GM19463 (cell line): ENCODE results near the gene LCT.
A peak's percentile ranks its signal among the peaks of the same experiment; 100 is the strongest.
"Not testable (repeated sequence)": the region's sequence is repeated elsewhere in the genome, so short reads cannot be mapped to it uniquely, and the experiment has no call there.

Experiments
- ATAC-seq: cut with Tn5 transposase; IDR thresholded peaks from one replicate; pipeline ENCODE4 v1.9.1; 2021; ENCODE audit warnings: mild to moderate bottlenecking, moderate library complexity; ENCODE audit not compliant: unreplicated experiment

LCT gene

DNA sequence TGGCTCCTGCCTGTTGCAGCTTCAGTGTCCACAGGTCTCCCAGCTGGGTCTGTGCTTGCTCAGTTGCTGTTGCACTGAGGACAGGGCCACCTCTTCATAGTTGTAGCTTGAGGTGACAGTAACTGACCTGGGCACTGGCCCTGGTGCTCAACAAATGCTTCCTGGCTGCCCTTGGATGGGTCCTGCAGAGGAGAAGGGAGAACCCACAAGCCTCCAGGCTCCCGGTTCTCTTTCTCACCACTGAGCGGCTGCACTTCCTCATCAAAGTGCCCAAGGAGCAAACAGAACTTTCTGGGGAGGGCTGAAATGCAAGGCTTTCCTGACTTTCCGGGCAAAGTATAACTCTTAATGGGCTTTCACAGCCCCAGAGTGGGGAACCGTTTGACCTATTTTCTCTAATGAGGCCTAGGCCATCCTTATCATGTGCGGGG lies 38.7 kb downstream of the LCT start:
- ATAC-seq, result no peak

DNA sequence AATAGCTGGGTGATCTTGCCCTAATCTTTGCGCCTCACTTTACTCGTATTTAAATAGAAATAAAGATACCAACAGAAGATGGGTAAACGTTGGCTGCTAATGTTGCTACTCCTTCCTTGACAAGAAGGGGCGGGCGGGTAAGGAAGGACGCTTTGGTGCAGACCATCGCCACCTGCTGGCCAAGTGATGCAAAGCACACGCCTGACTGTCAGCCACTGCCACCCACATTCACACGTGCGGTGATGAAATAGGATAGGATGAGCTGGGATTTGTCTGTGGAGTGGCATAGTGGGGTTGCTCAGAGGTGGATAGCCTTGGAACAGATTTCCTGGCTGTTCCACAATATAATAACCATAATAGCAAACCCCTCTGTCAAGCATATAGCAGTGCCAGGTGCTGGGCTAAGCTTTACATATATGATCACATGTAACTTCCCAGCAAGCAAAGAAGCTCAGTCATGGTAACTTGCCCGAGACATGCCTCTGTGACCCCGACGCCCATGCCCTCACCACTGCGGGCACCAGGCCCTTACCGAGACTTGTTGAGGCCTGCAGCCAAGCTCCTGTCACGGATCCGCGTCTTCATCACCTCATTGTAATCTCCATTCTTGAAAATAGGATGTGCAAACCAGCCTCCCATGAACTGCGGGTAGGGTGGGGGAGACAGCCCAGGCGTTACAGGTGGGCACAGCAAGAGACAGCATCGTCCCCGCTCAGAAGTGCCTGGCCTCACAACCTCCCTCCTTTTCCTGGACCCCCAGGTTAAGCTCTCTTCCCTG lies 39.3 kb downstream of the LCT start:
- peak; percentile 49 for ATAC-seq

DNA sequence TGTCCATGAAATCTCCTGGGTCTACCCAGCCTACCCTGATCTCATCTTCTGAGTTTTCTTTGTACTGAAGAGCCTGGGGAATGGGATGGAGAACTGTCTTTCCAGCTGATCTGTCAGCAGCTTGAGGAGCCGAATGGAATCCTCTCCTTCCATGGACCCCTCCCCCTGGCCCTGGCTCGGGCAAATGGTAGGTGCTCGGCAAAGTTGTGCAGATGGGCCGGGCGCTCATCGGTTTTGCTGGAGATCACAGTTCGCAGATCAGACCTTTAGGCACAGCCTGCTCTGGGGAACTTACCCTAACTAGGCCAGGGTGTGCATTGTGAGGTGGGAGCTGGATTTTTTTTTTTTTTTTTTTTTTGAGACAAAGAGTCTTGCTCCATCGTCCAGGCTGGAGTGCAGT lies 40.4 kb downstream of the LCT start:
- ATAC-seq, result no peak

- ATAC-seq, result not testable (repeated sequence)
Measured at GRCh38 chr2:135795641-135796040, 41.3 kb downstream of the LCT start.

DNA sequence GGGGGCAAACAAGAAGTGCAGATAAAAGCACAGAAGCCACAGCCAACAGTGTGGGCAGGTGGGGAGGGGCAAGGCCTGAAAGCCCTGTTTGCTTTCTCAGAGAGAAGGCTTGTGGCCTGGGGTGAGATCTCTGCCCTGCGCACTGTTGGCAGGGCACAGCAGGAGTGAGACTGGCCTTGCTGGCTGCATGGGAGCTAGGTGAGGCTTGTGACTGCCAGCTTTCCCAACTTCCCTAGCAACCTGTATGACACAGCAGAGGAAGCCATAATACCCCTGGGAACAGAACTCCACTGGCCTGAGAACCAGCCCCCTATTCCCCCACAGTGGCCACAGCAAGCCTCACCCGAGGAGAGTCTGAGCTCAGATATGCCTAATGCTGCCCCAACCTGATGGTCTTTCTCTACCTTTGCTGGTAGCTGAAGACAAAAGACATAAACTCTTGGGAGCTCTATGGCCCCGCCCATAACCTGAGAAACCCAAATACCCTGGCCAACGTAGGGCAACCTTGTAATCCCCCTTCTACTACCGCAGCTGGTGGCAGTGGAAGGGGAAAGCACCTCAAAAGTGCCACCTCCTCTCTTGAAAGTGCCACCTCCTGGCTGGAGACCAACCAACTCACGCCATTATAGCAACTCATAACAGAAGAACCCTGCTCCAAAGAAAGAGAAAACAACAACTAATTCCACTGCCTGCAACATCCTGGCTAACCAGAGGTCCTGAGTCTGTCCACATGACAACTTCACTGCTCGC lies 44.4 kb downstream of the LCT start:
- ATAC-seq, result peak; percentile 61

- no peak for ATAC-seq
Measured at GRCh38 chr2:135791418-135792190, 45.4 kb downstream of the LCT start.

DNA sequence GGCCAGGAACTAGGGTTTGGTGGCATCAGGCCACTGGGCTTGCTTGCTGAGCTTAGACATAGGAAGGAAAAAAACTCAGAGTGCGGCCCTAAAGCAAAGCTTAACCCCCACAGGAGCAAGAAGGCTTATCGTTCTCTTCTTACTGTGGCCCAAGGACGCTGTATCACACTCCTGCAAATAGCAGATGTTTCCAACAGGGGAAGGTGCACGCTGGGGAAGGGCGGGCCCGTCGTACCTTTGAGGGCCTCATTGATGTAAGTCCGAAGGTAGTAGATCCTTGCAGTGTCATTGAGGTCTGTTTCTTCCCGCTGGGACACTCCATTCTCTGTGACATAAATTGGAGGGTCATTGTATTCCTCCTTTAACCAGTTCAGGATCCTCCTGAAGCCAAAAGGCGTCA lies 46.6 kb downstream of the LCT start:
- no peak for ATAC-seq

- no peak for ATAC-seq
Measured at GRCh38 chr2:135786823-135787222, 50.2 kb downstream of the LCT start.

- no peak for ATAC-seq
Measured at GRCh38 chr2:135785032-135785431, 52.0 kb downstream of the LCT start.

DNA sequence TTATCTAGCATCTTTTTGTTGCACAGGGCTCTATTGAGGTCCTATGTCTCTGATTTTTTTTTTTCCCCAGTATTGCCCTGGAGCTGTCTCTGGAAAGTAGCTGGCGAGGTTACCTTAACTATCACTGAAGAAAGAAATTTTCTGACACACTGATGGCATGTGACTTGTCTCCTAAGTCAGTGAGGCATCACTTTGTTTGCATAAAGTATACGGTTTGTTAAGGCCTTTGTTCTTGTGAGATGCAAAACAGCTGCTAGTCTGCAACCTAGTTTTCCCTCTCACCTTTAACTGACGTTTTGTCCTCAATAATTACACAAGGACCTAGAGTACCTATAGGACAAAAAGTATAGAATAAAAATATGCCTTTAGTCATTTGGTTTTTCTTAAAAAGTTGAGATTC lies 53.5 kb downstream of the LCT start:
- ATAC-seq, result no peak

- ATAC-seq, result no peak
Measured at GRCh38 chr2:135782231-135782630, 54.8 kb downstream of the LCT start.

GRCh38 chr2:135776367-135776766 lies 60.6 kb downstream of the LCT start:
- ATAC-seq, result no peak

- no peak for ATAC-seq
Measured at GRCh38 chr2:135775420-135775819, 61.6 kb downstream of the LCT start.

DNA sequence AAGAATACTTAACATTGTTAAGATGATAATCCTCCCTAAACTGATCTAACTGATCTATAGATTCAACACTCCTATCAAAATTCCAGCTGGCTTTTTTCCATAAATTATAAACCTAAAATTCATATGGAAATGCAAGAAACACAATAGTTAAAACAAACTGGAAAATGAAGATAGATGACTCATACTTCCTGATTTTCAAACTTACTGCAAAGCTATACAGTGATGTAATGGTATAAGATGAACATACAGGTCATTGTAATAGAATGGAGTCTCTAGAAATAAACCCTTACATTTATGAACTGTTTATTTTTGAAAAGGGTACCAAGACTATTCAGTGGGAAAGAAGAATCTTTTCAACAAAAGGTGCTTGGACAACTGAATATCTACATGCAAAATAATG lies 63.1 kb downstream of the LCT start:
- ATAC-seq, result no peak

DNA sequence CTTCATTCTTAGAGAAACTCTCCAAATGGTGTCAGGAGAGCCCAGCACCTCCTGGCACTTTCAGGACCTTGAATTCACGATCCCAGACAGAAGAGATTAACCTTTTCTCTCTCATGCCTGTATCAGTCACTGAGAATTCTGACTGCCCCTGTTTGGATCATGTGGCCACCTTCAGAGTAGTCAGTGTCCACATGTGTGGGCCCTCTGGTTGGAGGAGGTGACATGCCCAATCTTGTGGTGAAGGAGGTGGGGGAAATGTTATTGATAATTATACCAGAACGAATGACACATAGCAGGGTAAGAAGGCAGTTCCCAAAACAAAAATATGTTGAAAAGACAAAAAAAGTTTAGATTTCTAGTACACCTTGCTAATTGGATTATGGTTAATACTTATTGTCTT lies 63.7 kb downstream of the LCT start:
- no peak for ATAC-seq

- ATAC-seq, result no peak
Measured at GRCh38 chr2:135768863-135769262, 68.1 kb downstream of the LCT start.

GRCh38 chr2:135762530-135762929 lies 74.5 kb downstream of the LCT start:
- ATAC-seq, result no peak

DNA sequence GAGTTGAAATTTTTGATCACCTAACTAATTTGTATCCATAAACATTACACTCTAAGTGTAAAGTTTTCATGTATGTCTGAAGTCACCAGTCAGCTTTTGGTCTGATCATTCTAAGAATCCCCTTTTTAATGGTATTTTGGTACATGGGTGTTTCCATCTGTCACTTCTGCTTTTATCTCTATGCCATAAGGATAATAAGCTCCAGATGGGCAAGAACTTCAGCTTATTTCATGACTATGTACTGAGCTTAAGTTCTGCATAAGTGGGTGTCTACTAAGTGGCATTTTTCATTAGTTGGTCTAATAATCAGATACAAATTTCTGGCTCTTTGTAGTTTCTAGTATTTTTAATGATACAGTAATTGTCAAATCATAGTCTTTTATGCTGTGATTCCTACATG lies 75.0 kb downstream of the LCT start:
- no peak for ATAC-seq

DNA sequence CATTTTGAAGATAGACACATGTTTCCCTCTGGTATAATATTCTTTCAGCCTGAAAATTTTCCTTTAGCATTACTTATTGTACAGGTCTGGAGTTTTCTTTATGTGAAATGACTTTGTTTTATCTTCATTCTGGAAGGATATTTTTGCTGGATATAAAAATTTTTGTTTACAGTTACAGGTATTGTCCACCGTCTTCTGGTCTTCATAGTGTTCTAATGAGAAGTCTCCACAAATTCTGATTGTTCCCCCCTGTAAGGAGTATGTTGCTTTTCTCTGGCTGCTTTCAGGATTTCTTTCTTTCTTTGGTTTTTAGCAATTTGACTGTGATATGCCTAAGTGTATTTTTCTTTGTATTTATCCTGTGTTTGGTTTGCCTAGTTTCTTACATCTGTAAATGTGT lies 80.3 kb downstream of the LCT start:
- no peak for ATAC-seq

- no peak for ATAC-seq
Measured at GRCh38 chr2:135755573-135755972, 81.4 kb downstream of the LCT start.

GRCh38 chr2:135745545-135745944 lies 91.4 kb downstream of the LCT start:
- no peak for ATAC-seq
